GM12891 (cell line): ENCODE results near the gene PPP2R2B.

Source experiments
- DNase-seq: peaks from one replicate; pipeline ENCODE4 v3.0.0; 2011; ENCODE audit warnings: low spot score; ENCODE audit not compliant: insufficient read length
- FAIRE-seq: peaks from 2 replicates; lab custom pipeline; 2011; peaks lifted over from hg19 to GRCh38; lab: Jason Lieb, UNC
- PAX5 ChIP-seq: IDR thresholded peaks from 2 replicates; pipeline ENCODE4 v1.6.1; 2011; ENCODE audit warnings: low read length, moderate library complexity, mild to moderate bottlenecking; ENCODE audit not compliant: insufficient read depth, severe bottlenecking
- POLR2A ChIP-seq: IDR thresholded peaks from 2 replicates; pipeline ENCODE4 v1.6.1; 2011; ENCODE audit warnings: low read depth, low read length, control low read depth
- POLR2AphosphoS5 ChIP-seq: IDR thresholded peaks from 2 replicates; pipeline ENCODE4 v1.6.1; 2011; ENCODE audit warnings: low read depth, low read length, control low read depth
- POU2F2 ChIP-seq: IDR thresholded peaks from 2 replicates; pipeline ENCODE4 v1.6.1; 2011; ENCODE audit warnings: low read depth, mild to moderate bottlenecking, control low read depth, low read length, moderate library complexity
- SPI1 ChIP-seq: IDR thresholded peaks from 2 replicates; pipeline ENCODE4 v1.6.1; 2011; ENCODE audit warnings: low read depth, low read length, control low read depth
- TAF1 ChIP-seq: IDR thresholded peaks from 2 replicates; pipeline ENCODE4 v1.6.1; 2011; ENCODE audit warnings: low read depth, low read length, control low read depth

The PPP2R2B gene

GRCh38 chr5:146778795-146779194 lies 99.8 kb downstream of the PPP2R2B start:
- FAIRE-seq = no peak
- TF ChIP-seq TAF1 (no peak), POLR2A (no peak), SPI1 (no peak), POU2F2 (no peak), POLR2AphosphoS5 (no peak), PAX5 (no peak)
- no peak for DNase-seq

GRCh38 chr5:146778261-146778660 lies 100.3 kb downstream of the PPP2R2B start:
- TF ChIP-seq POU2F2 = no peak
- no peak for TF ChIP-seq POLR2A
- TF ChIP-seq TAF1 = no peak
- TF ChIP-seq PAX5 = no peak
- no peak for TF ChIP-seq POLR2AphosphoS5
- TF ChIP-seq SPI1 = no peak
- FAIRE-seq = no peak
- DNase-seq = no peak

DNA sequence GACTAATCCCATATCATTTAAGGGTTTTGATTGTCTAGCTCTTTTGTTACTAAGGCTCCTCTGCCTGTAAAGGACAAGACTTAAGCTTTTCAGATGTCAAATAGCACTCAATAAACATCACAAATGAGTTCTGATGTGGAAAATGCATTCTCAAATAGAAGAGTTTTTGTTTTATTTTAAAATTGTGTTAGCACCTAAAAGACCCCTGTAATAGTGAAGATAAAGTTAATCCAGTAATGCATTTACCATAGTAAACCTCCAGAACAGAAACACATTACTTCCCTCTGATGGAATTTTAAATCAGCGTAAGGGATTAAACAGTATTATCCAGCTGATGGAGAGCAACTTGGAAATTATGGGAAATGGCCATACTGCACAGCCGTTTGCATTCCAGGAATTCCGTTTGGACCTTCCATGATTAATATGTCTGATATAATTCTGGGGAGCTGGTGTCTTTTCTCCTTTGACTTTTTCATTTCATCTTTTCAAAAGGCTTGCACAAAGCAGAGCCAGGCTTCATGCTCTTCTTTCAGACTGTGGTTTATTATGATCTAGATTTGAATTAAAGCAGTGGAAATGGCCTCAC lies 105.6 kb downstream of the PPP2R2B start:
- FAIRE-seq (no peak), DNase-seq (no peak)
- no peak for TF ChIP-seq POLR2A
- TF ChIP-seq POU2F2 = no peak
- TF ChIP-seq TAF1 = no peak
- no peak for TF ChIP-seq POLR2AphosphoS5
- TF ChIP-seq SPI1 = no peak
- no peak for TF ChIP-seq PAX5

- DNase-seq (no peak), FAIRE-seq (no peak)
- TF ChIP-seq POLR2AphosphoS5 = no peak
- no peak for TF ChIP-seq SPI1
- no peak for TF ChIP-seq TAF1
- no peak for TF ChIP-seq POU2F2
- TF ChIP-seq POLR2A = no peak
- TF ChIP-seq PAX5 = no peak
Observed at GRCh38 chr5:146770980-146771379, 107.6 kb downstream of the PPP2R2B start.

DNA sequence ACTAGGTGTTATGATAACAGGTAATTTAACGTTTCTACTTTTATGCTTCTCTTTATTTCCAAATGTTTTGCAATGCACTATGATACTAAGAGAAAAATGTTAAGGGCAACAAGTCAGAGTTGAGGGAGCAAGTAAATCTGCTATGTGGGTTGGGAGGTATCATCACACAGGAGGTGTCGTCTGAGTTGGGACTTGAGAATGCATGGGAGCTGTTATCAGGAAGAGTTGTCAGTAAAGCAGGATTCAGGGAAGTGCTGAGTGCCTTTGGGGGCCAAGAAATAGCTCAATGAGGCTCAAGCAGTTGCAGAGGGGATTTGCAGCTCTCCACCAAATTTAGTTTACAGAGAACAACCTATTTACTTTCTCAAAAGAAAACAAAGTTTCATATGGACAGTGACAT lies 108.0 kb downstream of the PPP2R2B start:
- no peak for FAIRE-seq
- no peak for DNase-seq
- no peak for TF ChIP-seq POLR2A

DNA sequence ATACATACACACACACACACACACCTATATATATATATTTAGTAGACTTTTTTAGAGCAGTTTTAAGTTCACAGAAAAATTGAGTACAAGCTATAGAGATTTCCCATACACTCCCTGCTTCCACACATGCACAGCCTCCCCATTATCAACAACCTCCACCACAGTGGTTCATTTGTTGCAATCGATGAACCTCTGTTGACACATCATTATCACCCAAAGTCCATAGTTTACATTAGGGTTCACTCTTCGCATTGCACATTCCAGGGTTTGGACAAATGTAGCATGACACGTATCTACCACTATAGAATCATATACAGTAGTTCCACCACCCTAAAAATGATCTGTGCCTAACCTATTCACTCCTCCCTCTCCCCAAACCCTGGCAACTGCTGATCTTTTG lies 111.0 kb downstream of the PPP2R2B start:
- DNase-seq (no peak), FAIRE-seq (no peak)
- no peak for TF ChIP-seq POLR2A
- TF ChIP-seq TAF1 = no peak
- no peak for TF ChIP-seq POU2F2
- no peak for TF ChIP-seq PAX5
- no peak for TF ChIP-seq SPI1
- no peak for TF ChIP-seq POLR2AphosphoS5

GRCh38 chr5:146766013-146766412 lies 112.5 kb downstream of the PPP2R2B start:
- FAIRE-seq (no peak), DNase-seq (no peak)
- TF ChIP-seq SPI1 (no peak), POLR2AphosphoS5 (no peak), TAF1 (no peak), POU2F2 (no peak), POLR2A (no peak), PAX5 (no peak)

- no peak for TF ChIP-seq POLR2AphosphoS5
- TF ChIP-seq TAF1 = no peak
- TF ChIP-seq SPI1 = no peak
- TF ChIP-seq POLR2A = no peak
- no peak for DNase-seq
- no peak for FAIRE-seq
Observed at GRCh38 chr5:146765089-146765832, 113.3 kb downstream of the PPP2R2B start.

- TF ChIP-seq TAF1 (no peak), SPI1 (no peak), POU2F2 (no peak), POLR2A (no peak), POLR2AphosphoS5 (no peak), PAX5 (no peak)
- DNase-seq (no peak), FAIRE-seq (no peak)
Observed at GRCh38 chr5:146762830-146763229, 115.7 kb downstream of the PPP2R2B start.

DNA sequence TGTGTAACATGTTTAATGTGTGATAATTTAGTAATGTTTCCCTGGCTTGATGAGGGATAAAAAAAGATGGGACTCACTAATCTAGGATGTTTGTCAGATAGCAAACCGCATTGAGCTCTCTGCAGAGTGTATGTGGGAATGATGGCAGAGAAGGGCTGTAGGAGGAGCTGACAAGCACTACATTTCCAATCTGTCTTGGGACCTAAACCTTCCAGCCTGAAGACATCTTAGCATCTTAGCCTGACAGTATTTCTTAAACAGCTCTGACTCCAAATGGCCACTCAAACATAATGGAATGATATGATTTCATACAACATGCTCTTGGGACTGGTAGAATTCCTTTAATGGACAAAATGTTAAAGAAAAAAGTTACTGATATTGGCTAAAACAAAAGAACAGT lies 116.7 kb downstream of the PPP2R2B start:
- TF ChIP-seq POLR2AphosphoS5 = no peak
- TF ChIP-seq TAF1 = no peak
- no peak for TF ChIP-seq POLR2A
- no peak for TF ChIP-seq PAX5
- TF ChIP-seq POU2F2 = no peak
- no peak for TF ChIP-seq SPI1
- no peak for DNase-seq
- no peak for FAIRE-seq

- TF ChIP-seq TAF1 (no peak), PAX5 (no peak), SPI1 (no peak), POLR2A (no peak), POU2F2 (no peak), POLR2AphosphoS5 (no peak)
- FAIRE-seq (no peak), DNase-seq (no peak)
Observed at GRCh38 chr5:146758938-146759337, 119.6 kb downstream of the PPP2R2B start.
